ENCODE results near the gene YDJC. TPM values are rescaled to one million over a fixed set of nuclear protein-coding genes. Genes with fewer than 3 reads are reported as not detected.

Gene YDJC
- total and polyA plus RNA-seq, 2 of the 13 experiments (the other 11 are each of a cell fraction or from before 2014, with no cell fraction given): 15.3 to 32.0 TPM

DNA sequence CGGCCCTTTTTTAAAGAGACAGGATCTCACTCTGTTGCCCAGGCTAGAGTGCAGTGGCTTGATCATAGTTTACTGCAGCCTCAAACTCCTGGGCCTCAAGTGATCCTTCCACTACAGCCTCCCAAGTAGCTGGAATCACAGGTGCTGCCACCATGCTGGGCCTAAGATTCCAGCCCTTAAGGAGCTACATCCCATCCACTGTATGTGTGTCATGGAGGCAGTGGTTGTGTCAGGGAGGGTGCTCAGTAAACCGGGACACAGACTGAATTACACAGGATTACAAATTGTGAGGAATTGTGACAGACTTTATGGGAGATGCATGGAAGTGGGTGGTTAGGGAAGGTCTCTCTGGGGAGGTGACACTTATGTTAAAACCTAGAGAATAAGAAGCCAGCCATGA, 33.9 kb upstream of the YDJC start:
- intact Hi-C loops (cut with micrococcal nuclease; ENCODE audit: unreplicated experiment): no loop called here

DNA sequence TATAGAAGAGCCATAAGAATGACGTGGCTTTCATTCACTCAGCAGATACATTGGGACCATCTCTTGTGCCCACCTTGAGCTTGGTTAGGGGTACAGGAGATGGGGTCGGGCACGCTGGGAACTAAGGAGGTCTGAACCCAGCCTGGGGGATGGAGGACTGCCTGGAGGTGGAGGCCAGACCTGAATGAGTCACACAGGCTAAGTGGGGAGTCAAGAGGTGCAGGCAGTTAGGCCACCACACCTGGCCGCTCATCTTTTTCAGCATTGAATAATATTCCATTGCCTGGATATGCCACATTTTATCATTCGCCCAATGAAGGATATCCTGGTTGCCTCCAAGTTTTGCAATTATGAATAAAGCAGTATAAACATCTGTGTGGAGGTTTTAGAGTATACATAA, 32.2 kb upstream of the YDJC start:
- H3K9ac ChIP-seq (ENCODE audit: insufficient read depth, low read depth, low read length): no peak overlapping the region
- H3K4me1 ChIP-seq (ENCODE audit: insufficient read depth, low read length): peaks cover 23% of the 10 kb centered on the region
- ATAC-seq (no peak), FAIRE-seq (no peak), DNase-seq (ENCODE audit: low spot score) (no peak)
- 88% methylated on average over 3 of the region's 5 CpGs for WGBS (ENCODE audit: low lambda C conversion rate)
- ChIA-PET CTCF (ENCODE audit: low intra/inter-chr PET ratio, low total read pairs) (no interaction called here), POLR2A (no interaction called here)
- no peaks in the 10 kb centered on the region for H4K20me1 ChIP-seq (ENCODE audit: insufficient read depth, low read length)
- no peaks in the 10 kb centered on the region for H3K27me3 ChIP-seq (ENCODE audit: control insufficient read depth in 1 of 2, insufficient read depth in 2 of 2, low read length in 2 of 2)
- H3K27ac ChIP-seq (ENCODE audit: extremely low read length, insufficient read depth, low read length): no peak overlapping the region
- intact Hi-C loops (cut with micrococcal nuclease; ENCODE audit: unreplicated experiment) (no loop called here), in situ Hi-C loops (cut with HindIII; ENCODE audit: extremely low pct_ligation_motif_present, low pct_unique_long_range_greater_than_20kb) (loop anchor here (10.0 kb wide), 1 partner anchor 53 kb away; no protein-coding TSS in a partner anchor)
- no peak overlapping the region for H3K4me3 ChIP-seq (replicated peaks in 1 of 3; ENCODE audit: insufficient read depth in 1 of 3, low read depth in 2 of 3, low read length in 3 of 3)
- no peaks in the 10 kb centered on the region for H3K9me3 ChIP-seq (ENCODE audit: low read length)
- no peak overlapping the region for H2AFZ ChIP-seq (ENCODE audit: low read length)
- H3K79me2 ChIP-seq (ENCODE audit: insufficient read depth, low read length): peaks cover 4% of the 10 kb centered on the region
- H3K4me2 ChIP-seq (ENCODE audit: low read depth, low read length): no peak overlapping the region
- no peaks in the 10 kb centered on the region for H3K36me3 ChIP-seq (replicated peaks in 1 of 2; ENCODE audit: control insufficient read depth in 1 of 2, insufficient read depth in 2 of 2, low read length in 2 of 2)
- no TSS peak for BruUV-seq (replicated peaks)
- TF ChIP-seq, protein P1, sequence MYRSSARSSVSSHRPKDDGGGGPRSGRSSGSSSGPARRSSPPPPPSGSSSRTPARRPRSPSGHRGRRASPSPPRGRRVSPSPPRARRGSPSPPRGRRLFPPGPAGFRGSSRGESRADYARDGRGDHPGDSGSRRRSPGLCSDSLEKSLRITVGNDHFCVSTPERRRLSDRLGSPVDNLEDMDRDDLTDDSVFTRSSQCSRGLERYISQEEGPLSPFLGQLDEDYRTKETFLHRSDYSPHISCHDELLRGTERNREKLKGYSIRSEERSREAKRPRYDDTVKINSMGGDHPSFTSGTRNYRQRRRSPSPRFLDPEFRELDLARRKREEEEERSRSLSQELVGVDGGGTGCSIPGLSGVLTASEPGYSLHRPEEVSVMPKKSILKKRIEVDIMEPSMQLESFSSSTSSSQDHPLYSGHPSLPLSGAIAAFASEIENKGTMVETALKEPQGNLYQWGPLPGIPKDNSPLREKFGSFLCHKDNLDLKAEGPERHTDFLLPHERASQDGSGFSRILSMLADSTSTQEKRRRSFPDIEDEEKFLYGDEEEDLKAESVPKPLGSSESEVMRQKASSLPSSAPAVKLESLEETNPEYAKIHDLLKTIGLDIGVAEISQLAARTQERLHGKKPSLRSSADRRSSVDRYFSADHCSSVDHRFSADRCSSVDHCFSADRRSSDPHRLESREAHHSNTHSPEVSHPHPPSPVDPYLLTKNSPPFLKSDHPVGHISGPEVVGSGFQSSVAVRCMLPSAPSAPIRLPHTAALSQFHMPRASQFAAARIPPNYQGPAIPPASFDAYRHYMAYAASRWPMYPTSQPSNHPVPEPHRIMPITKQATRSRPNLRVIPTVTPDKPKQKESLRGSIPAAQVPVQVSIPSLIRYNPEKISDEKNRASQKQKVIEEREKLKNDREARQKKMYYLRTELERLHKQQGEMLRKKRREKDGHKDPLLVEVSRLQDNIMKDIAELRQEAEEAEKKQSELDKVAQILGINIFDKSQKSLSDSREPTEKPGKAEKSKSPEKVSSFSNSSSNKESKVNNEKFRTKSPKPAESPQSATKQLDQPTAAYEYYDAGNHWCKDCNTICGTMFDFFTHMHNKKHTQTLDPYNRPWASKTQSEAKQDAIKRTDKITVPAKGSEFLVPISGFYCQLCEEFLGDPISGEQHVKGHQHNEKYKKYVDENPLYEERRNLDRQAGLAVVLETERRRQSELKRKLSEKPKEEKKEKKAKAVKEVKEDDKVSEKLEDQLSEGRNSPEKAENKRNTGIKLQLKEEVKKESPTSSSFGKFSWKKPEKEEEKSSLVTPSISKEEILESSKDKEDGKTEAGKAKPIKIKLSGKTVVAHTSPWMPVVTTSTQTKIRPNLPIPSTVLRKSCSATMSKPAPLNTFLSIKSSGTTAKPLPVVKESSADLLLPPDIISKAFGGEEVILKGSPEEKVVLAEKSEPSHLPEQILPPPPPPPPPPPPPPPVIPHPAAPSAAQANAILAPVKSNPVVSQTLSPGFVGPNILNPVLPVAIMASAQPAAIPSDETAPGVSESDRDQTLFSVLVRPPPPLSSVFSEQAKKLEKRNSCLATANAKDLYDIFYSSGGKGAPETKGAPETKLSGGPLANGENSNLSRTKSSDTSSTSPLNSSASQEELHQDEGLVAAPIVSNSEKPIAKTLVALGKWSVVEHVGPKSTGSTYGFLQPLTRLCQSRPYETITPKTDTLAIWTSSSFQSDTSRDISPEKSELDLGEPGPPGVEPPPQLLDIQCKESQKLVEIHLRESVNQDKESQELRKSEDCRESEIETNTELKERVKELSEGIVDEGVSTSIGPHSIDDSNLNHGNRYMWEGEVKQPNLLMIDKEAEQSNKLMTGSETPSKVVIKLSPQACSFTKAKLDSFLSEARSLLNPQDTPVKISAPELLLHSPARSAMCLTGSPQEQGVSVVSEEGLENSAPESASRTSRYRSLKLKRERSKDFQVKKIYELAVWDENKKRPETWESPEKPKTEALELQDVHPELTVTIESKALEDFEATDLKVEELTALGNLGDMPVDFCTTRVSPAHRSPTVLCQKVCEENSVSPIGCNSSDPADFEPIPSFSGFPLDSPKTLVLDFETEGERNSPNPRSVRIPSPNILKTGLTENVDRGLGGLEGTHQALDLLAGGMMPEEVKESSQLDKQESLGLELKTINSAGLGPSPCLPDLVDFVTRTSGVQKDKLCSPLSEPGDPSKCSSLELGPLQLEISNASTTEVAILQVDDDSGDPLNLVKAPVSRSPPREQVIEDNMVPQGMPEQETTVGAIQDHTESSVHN (CRISPR knock-in tag; IDR thresholded peaks at IDR 0.05): no peak
- TF ChIP-seq NCOA2 (CRISPR knock-in tag; IDR thresholded peaks at IDR 0.05): no peak

More for the DNA sequence above, 33.9 kb upstream of the YDJC start:
- in situ Hi-C loops (cut with HindIII; ENCODE audit: extremely low pct_ligation_motif_present, low pct_unique_long_range_greater_than_20kb): loop anchor here (10.0 kb wide), 1 partner anchor 51 kb away; no protein-coding TSS in a partner anchor
- H3K4me1 ChIP-seq (ENCODE audit: insufficient read depth, low read length): peaks cover 18% of the 10 kb centered on the region
- H3K36me3 ChIP-seq (replicated peaks in 1 of 2; ENCODE audit: control insufficient read depth in 1 of 2, insufficient read depth in 2 of 2, low read length in 2 of 2): no peaks in the 10 kb centered on the region
- no peaks in the 10 kb centered on the region for H3K27me3 ChIP-seq (ENCODE audit: control insufficient read depth in 1 of 2, insufficient read depth in 2 of 2, low read length in 2 of 2)
- WGBS (ENCODE audit: low lambda C conversion rate): 82% methylated on average over 2 of the region's 2 CpGs
- DNase-seq (ENCODE audit: low spot score): no peak
- ChIA-PET POLR2A (no interaction called here), CTCF (ENCODE audit: low intra/inter-chr PET ratio, low total read pairs) (no interaction called here)
- no peak for ATAC-seq
- no peak overlapping the region for H2AFZ ChIP-seq (ENCODE audit: low read length)
- no peaks in the 10 kb centered on the region for H4K20me1 ChIP-seq (ENCODE audit: insufficient read depth, low read length)
- TF ChIP-seq SETDB1 (CRISPR knock-in tag; IDR thresholded peaks at IDR 0.05; ENCODE audit: borderline replicate concordance): no peak
- TF ChIP-seq, protein P2, sequence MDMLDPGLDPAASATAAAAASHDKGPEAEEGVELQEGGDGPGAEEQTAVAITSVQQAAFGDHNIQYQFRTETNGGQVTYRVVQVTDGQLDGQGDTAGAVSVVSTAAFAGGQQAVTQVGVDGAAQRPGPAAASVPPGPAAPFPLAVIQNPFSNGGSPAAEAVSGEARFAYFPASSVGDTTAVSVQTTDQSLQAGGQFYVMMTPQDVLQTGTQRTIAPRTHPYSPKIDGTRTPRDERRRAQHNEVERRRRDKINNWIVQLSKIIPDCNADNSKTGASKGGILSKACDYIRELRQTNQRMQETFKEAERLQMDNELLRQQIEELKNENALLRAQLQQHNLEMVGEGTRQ (IDR thresholded peaks at IDR 0.05; ENCODE audit: low read depth, low read length): no peak
- TF ChIP-seq, protein P2 (CRISPR knock-in tag; IDR thresholded peaks at IDR 0.05; ENCODE audit: borderline replicate concordance): no peak
- no peak for TF ChIP-seq RXRB (CRISPR knock-in tag; IDR thresholded peaks at IDR 0.05; ENCODE audit: borderline replicate concordance)
- no peak for TF ChIP-seq KLF13 (CRISPR knock-in tag; IDR thresholded peaks at IDR 0.05)
- no peak for TF ChIP-seq GPN1 (CRISPR knock-in tag; IDR thresholded peaks at IDR 0.05; ENCODE audit: borderline replicate concordance)
- no peak for TF ChIP-seq FIP1L1 (IDR thresholded peaks at IDR 0.05; ENCODE audit: borderline replicate concordance, insufficient read depth, low read depth, low read length)
- TF ChIP-seq SALL2 (CRISPR knock-in tag; IDR thresholded peaks at IDR 0.05): no peak
- no peak for TF ChIP-seq TCF12 (IDR thresholded peaks at IDR 0.05)
- no peak for TF ChIP-seq TCF12 (CRISPR knock-in tag; IDR thresholded peaks at IDR 0.05)
- TF ChIP-seq ZNF335 (CRISPR knock-in tag; IDR thresholded peaks at IDR 0.05): no peak
- no peak for FAIRE-seq
- no peak overlapping the region for H3K9ac ChIP-seq (ENCODE audit: insufficient read depth, low read depth, low read length)
- no TSS peak for BruUV-seq (replicated peaks)
- no peak overlapping the region for H3K27ac ChIP-seq (ENCODE audit: extremely low read length, insufficient read depth, low read length)
- no peak overlapping the region for H3K4me3 ChIP-seq (replicated peaks in 1 of 3; ENCODE audit: insufficient read depth in 1 of 3, low read depth in 2 of 3, low read length in 3 of 3)
- H3K4me2 ChIP-seq (ENCODE audit: low read depth, low read length): no peak overlapping the region
- H3K79me2 ChIP-seq (ENCODE audit: insufficient read depth, low read length): peaks cover 12% of the 10 kb centered on the region
- no peaks in the 10 kb centered on the region for H3K9me3 ChIP-seq (ENCODE audit: low read length)
